Esophagus squamous epithelium (tissue), 5 donors: ENCODE results near the gene PIH1D1. TPM values are rescaled to one million over a fixed set of nuclear protein-coding genes. Genes with fewer than 3 reads are reported as not detected.

ENCODE experiments used
- DNase-seq: peaks from one replicate; lab custom pipeline; 2025; lab: John Stamatoyannopoulos, UW
- H3K27ac ChIP-seq, 4 donors: fragments of 200-600 bp; sonication (generic); one replicate each; pipeline ENCODE4 v1.5.1; 2016 to 2019; ENCODE audit warnings: mild to moderate bottlenecking in 1 of 4
- H3K27me3 ChIP-seq, 4 donors: fragments of 200-600 bp; sonication (generic); 1 replicate in 3 of 4; 2 replicates in 1 of 4; pipeline versions ENCODE4 v1.5.1 to v1.6.0; 2017 to 2021; ENCODE audit warnings: antibody characterized with exemption in 1 of 4
- H3K36me3 ChIP-seq, 3 donors: fragments of 200-600 bp; sonication (generic); one replicate each; pipeline ENCODE4 v1.5.1; 2016 to 2019
- H3K4me1 ChIP-seq, 3 donors: fragments of 200-600 bp; sonication (generic); one replicate each; pipeline ENCODE4 v1.5.1; 2017 to 2019
- H3K4me3 ChIP-seq, 4 donors: fragments of 200-600 bp; sonication (generic); 1 replicate in 3 of 4; 2 replicates in 1 of 4; pipeline ENCODE4 v1.5.1; 2016 to 2019; ENCODE audit warnings: mild to moderate bottlenecking in 2 of 4, moderate library complexity in 1 of 4
- H3K9me3 ChIP-seq, 3 donors: fragments of 200-600 bp; sonication (generic); one replicate each; pipeline ENCODE4 v1.5.1; 2016 to 2019
- POLR2A ChIP-seq, 4 donors: fragments of 450-650 bp; IDR thresholded peaks; one replicate each; pipeline ENCODE4 v1.6.1; 2017; ENCODE audit warnings: antibody characterized with exemption in 4 of 4, mild to moderate bottlenecking in 4 of 4, moderate library complexity in 3 of 4
- WGBS, 2 donors: methylation state at CpG; one replicate each; pipeline ENCODE4 v1.1.5; 2018; 5-methylcytosine and 5-hydroxymethylcytosine counted together
- intact Hi-C: fragments of 100-400 bp; cut with DNase I; formaldehyde crosslinking; loops from one replicate; pipeline ENCODE4 v1.15.0; 2022
- total RNA-seq, 4 donors: library from RNA; depleted of rRNA; stranded (reverse); fragments of >200 nt; gene quantifications; one replicate each; pipeline ENCODE4 v1.1.0, GENCODE V29; 2016
- TF ChIP-seq, protein P1 (sequence below), 6 experiments: fragments of 450-650 bp in 4 of 6; fragments of 200-600 bp in 2 of 6; sonication (generic) in 2 of 6; IDR thresholded peaks; one replicate each; pipeline ENCODE4 v1.5.1; 2016 to 2019; ENCODE audit warnings: antibody characterized with exemption in 6 of 6, mild to moderate bottlenecking in 4 of 6, moderate library complexity in 4 of 6
- donor health status: DM: yes; HTN: yes; CAD: no.

Gene PIH1D1
- total RNA-seq, 4 donors from 2014 or later, result 54.4 to 91.2 (median 67.2) TPM

DNA sequence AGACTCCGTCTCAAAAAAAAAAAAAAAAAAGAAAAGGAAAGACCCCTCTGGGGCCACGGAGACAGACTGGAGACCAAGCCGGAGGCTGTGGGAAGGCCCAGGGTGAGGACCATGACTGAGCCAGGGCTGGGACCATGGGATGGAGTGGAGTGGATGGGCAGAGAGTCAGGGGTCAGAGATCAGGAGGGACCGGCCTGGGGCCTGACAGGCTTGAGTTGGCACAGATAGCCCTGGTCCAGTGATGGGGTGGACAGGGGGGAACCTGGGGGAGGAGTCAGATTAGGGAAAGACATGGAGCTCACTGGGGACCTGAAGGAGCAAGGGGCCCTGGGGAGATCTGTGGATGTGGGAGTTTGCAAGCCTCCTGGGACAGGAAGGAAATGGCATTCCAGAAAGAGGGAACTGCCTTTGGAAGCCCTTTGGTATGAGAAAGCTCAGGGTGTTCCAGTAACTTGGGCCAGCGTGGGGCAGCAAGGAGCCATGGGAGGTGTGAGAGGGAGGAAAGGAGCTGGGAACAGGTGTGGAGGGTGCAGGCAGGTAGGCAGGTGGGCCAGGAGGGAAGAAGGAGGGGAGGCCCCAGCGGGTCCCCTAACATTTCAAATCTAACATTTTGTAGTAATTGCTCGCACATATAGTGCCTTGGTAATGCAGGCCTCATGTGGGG, 29.5 kb upstream of the PIH1D1 start:
- Histone ChIP-seq H3K27me3 (no peaks in the 10 kb centered on the region), H3K4me3 (no peak overlapping the region), H3K9me3 (no peaks in the 10 kb centered on the region), H3K4me1 (peaks cover 0 to 9% (median 0%) of the 10 kb centered on the region in 3 donors), H3K27ac (no peak overlapping the region), H3K36me3 (peaks cover 0 to 16% (median 0%) of the 10 kb centered on the region in 3 donors)
- intact Hi-C loops, result no loop called here
- TF ChIP-seq POLR2A (IDR thresholded peaks at IDR 0.05), result no peak
- TF ChIP-seq, protein P1, sequence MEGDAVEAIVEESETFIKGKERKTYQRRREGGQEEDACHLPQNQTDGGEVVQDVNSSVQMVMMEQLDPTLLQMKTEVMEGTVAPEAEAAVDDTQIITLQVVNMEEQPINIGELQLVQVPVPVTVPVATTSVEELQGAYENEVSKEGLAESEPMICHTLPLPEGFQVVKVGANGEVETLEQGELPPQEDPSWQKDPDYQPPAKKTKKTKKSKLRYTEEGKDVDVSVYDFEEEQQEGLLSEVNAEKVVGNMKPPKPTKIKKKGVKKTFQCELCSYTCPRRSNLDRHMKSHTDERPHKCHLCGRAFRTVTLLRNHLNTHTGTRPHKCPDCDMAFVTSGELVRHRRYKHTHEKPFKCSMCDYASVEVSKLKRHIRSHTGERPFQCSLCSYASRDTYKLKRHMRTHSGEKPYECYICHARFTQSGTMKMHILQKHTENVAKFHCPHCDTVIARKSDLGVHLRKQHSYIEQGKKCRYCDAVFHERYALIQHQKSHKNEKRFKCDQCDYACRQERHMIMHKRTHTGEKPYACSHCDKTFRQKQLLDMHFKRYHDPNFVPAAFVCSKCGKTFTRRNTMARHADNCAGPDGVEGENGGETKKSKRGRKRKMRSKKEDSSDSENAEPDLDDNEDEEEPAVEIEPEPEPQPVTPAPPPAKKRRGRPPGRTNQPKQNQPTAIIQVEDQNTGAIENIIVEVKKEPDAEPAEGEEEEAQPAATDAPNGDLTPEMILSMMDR (IDR thresholded peaks at IDR 0.05), result no peak
- no peak for DNase-seq
- 85 to 87% methylated on average over 7 of the region's 7 CpGs for WGBS, 2 donors

DNA sequence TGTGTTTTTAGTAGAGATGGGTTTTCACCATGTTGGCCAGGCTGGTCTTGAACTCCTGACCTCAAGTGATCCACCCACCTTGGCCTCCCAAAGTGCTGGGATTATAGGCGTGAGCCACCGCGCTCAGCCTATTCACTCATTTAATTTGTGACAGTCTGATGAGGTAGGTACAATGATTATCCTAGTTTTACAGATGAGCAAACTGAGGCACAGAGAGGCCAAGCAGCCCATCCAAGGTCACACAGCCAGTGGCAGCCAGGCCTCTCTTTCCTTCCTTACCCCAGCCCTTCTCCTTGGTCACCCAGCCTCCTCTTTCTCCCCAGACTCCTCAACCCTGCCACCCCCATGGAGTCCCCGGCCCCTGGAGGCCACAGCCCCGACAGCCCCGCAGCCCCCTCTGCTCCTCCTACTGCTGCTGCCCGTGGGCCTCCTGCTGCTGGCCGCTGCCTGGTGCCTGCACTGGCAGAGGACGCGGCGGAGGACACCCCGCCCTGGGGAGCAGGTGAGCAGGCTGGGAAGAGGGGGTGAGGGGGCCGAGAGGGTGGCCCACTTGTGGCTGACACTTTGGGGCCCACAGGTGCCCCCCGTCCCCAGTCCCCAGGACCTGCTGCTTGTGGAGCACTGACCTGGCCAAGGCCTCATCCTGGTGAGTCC, 28.5 kb upstream of the PIH1D1 start:
- Histone ChIP-seq H3K9me3 (no peaks in the 10 kb centered on the region), H3K27ac (no peak overlapping the region), H3K27me3 (no peaks in the 10 kb centered on the region), H3K4me3 (no peak overlapping the region), H3K4me1 (peaks cover 0 to 20% (median 2%) of the 10 kb centered on the region in 3 donors), H3K36me3 (peaks cover 0 to 16% (median 0%) of the 10 kb centered on the region in 3 donors)
- WGBS, 2 donors, result 95 to 96% methylated on average over 4 to 6 of the region's 14 CpGs
- TF ChIP-seq, protein P1 (IDR thresholded peaks at IDR 0.05), result no peak
- no peak for TF ChIP-seq POLR2A (IDR thresholded peaks at IDR 0.05)
- intact Hi-C loops, result no loop called here
- no peak for DNase-seq

DNA sequence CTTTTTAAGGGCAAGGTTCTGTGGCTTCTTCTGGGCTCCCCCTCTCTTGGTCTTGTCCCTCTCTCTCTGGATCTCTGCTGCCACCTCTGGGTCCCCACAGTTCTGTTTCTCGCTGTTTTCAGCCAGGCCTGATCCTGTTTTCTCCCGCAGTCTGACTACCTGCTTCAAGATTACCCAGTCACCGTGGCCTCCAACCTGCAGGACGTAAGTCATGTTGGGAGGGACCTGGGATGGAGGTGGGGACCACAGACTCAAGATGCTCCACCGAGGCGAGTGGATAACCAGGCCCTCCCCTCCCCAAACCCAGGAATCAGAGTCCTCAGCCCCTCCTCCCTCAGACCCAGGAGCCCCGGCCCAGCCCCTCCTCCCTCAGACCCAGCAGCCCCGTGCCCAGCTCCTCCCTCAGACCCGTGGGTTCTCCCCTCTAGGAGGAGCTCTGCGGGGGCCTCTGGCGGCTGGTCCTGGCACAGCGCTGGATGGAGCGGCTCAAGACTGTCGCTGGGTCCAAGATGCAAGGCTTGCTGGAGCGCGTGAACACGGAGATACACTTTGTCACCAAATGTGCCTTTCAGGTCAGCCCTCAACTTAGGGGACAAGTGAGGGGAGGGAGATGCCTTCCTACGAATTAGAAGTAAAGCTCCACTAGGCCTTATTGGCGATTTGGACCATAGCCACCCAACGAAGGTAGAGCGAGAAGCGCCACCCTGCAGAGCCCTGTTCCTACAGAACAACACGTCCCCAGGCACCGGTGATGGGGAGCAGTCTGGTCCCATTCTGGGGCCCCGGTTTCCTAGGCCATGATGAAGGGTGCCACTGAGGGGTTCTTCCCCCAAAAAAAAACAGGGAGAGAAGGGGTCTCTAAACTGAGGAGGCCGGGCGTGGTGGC, 24.6 kb upstream of the PIH1D1 start:
- intact Hi-C loops, result no loop called here
- peak overlapping the region; percentile 91 to 95 (median 92) for H3K27ac ChIP-seq
- H3K36me3 ChIP-seq, result no peaks in the 10 kb centered on the region
- H3K27me3 ChIP-seq, result no peaks in the 10 kb centered on the region
- no peaks in the 10 kb centered on the region for H3K9me3 ChIP-seq
- peak overlapping the region in 1 of 4 donors; percentile 23 for H3K4me3 ChIP-seq
- TF ChIP-seq, protein P1 (IDR thresholded peaks at IDR 0.05), result peak in 5 of 6 experiments; percentile 14 to 44 (median 34)
- TF ChIP-seq POLR2A (IDR thresholded peaks at IDR 0.05), result no peak
- 65 to 78% methylated on average over 4 to 14 of the region's 27 CpGs for WGBS, 2 donors
- H3K4me1 ChIP-seq, result peaks cover 5 to 47% (median 14%) of the 10 kb centered on the region in 3 donors
- no peak for DNase-seq

DNA sequence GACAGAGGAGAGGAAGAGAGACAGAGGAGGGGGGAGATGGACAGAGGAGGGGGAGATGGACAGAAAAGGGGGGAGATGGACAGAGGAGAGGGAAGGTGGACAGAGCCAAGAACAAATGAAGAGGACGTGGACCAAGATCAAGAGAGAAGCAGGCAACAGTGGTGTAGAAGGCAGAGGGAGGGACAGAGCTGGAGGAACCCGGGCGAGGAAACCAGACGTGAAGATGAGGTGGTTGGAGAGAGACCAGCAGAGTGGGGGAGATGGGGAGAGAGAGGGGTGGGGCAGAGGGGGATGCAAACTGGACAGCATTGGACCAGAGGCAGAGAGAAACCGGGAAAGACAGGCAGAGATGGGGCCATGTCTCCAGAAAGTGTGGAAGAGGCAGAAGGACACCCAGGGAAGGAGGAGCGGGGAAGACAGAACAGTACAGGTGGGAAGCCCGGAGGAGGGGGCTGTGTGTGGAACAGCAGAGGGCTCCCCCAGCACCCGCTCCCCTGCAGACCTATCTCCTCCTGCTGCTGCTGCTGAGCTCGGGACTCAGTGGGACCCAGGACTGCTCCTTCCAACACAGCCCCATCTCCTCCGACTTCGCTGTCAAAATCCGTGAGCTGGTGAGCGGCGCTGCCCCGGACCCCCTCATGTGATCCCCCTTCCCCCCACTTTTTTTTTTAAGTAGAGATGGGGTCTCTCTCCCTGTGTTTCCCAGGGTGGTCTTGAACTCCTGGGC, 23.7 kb upstream of the PIH1D1 start:
- peak overlapping the region; percentile 91 to 95 (median 92) for H3K27ac ChIP-seq
- H3K4me3 ChIP-seq, result peak overlapping the region in 2 of 4 donors; percentile 82 to 90
- H3K27me3 ChIP-seq, result no peaks in the 10 kb centered on the region
- peaks cover 5 to 51% (median 19%) of the 10 kb centered on the region in 3 donors for H3K4me1 ChIP-seq
- 63 to 67% methylated on average over 14 of the region's 15 CpGs for WGBS, 2 donors
- H3K36me3 ChIP-seq, result no peaks in the 10 kb centered on the region
- intact Hi-C loops, result no loop called here
- TF ChIP-seq POLR2A (IDR thresholded peaks at IDR 0.05), result no peak
- TF ChIP-seq, protein P1 (IDR thresholded peaks at IDR 0.05), result no peak
- no peaks in the 10 kb centered on the region for H3K9me3 ChIP-seq
- no peak for DNase-seq
